HepG2 (cell line): Measurements from ENCODE around the gene ITPR1.

Experiments used
- CTCF ChIP-seq: sonication (generic); formaldehyde crosslinking; IDR thresholded peaks from 2 replicates; pipeline ENCODE4 v1.5.0; 2020; ENCODE audit warnings: mild to moderate bottlenecking, missing genetic modification reagents, moderate library complexity
- GPN1 ChIP-seq: sonication (generic); formaldehyde crosslinking; IDR thresholded peaks from 2 replicates; pipeline ENCODE4 v1.5.1; 2020; ENCODE audit warnings: missing genetic modification reagents, borderline replicate concordance
- HMGXB4 ChIP-seq, 2 experiments: sonication (generic) in 1 of 2; formaldehyde crosslinking in 1 of 2; IDR thresholded peaks; 2 replicates each; pipeline versions ENCODE4 v1.4.0 to v1.6.1; 2018 to 2020; ENCODE audit warnings: missing genetic modification reagents in 2 of 2, borderline replicate concordance in 1 of 2, low read depth in 1 of 2, mild to moderate bottlenecking in 1 of 2, missing biosample characterization in 1 of 2
- IRF2 ChIP-seq: IDR thresholded peaks from 2 replicates; pipeline ENCODE4 v1.6.1; 2018; ENCODE audit warnings: missing genetic modification reagents, missing compliant biosample characterization
- MTF1 ChIP-seq: sonication (generic); formaldehyde crosslinking; IDR thresholded peaks from 2 replicates; pipeline ENCODE4 v1.5.0; 2020; ENCODE audit warnings: missing genetic modification reagents
- NPAS2 ChIP-seq: sonication (generic); formaldehyde crosslinking; IDR thresholded peaks from 2 replicates; pipeline ENCODE4 v1.8.0; 2022; ENCODE audit warnings: mild to moderate bottlenecking, missing genetic modification reagents, borderline replicate concordance
- RAD21 ChIP-seq: fragments of 450-650 bp; formaldehyde crosslinking; IDR thresholded peaks from 2 replicates; pipeline ENCODE4 v1.5.0; 2020; ENCODE audit warnings: mild to moderate bottlenecking
- SSRP1 ChIP-seq: IDR thresholded peaks from 2 replicates; pipeline ENCODE4 v1.6.1; 2016; ENCODE audit warnings: control low read depth
- ZBTB2 ChIP-seq: sonication (generic); formaldehyde crosslinking; IDR thresholded peaks from 2 replicates; pipeline ENCODE4 v1.8.0; 2022; ENCODE audit warnings: low read depth, missing genetic modification reagents
- ZNF639 ChIP-seq: conservative IDR thresholded peaks from 2 replicates; pipeline ENCODE4 v1.6.1; 2018; ENCODE audit warnings: missing genetic modification reagents
- ZZZ3 ChIP-seq: sonication (generic); formaldehyde crosslinking; IDR thresholded peaks from 2 replicates; pipeline ENCODE4 v1.4.0; 2020; ENCODE audit warnings: missing genetic modification reagents, mild to moderate bottlenecking, borderline replicate concordance

GRCh38 chr3:4741404-4742307 lies 248.5 kb downstream of the ITPR1 start:
- TF ChIP-seq GPN1 (CRISPR knock-in tag) (no peak), CTCF (no peak), RAD21 (CRISPR knock-in tag) (no peak), ZZZ3 (CRISPR knock-in tag) (no peak), HMGXB4 (CRISPR knock-in tag; IDR thresholded peaks at IDR 0.05; ENCODE audit: borderline replicate concordance in 1 of 2, low read depth in 1 of 2) (no peak), MTF1 (no peak), NPAS2 (CRISPR knock-in tag) (no peak), SSRP1 (no peak), ZNF639 (CRISPR knock-in tag) (no peak), IRF2 (CRISPR knock-in tag) (no peak), ZBTB2 (CRISPR knock-in tag) (no peak)
